ENCODE results near the gene PTPRN2.
"Not testable (repeated sequence)": the region's sequence is repeated elsewhere in the genome, so short reads cannot be mapped to it uniquely, and the experiment has no call there.

- not testable (repeated sequence) for TF ChIP-seq CTCF (conservative IDR thresholded peaks at IDR 0.05); EZH2 (IDR thresholded peaks at IDR 0.05; ENCODE audit: low read depth)
Measured at GRCh38 chr7:157489870-157490269, 1097.8 kb downstream of the PTPRN2 start.

Data from PC-9 (cell line).